ENCODE data around the gene SMARCA2.

GRCh38 chr9:1977026-1977425 is 38.1 kb upstream of the SMARCA2 start:
- TF ChIP-seq ZBTB7A (IDR thresholded peaks at IDR 0.05; ENCODE audit: low read depth) (no peak), YY1 (IDR thresholded peaks at IDR 0.05; ENCODE audit: low read depth) (no peak), MAX (IDR thresholded peaks at IDR 0.05) (no peak)

All from Ishikawa (cell line).